SK-N-MC (cell line): ENCODE measurements around the gene TRIM17.

Source experiments
- EZH2 ChIP-seq: fragments of 200-600 bp; sonication (generic); IDR thresholded peaks from one replicate; pipeline ENCODE4 v1.6.1; 2017; ENCODE audit warnings: antibody characterized with exemption
- FOXP2 ChIP-seq: optimal IDR thresholded peaks from 2 replicates; pipeline ENCODE3; 2011; ENCODE audit warnings: mild to moderate bottlenecking, moderate library complexity; ENCODE audit not compliant: insufficient read depth; ENCODE audit errors: extremely low read length, control extremely low read depth
- POLR2AphosphoS5 ChIP-seq: IDR thresholded peaks from 2 replicates; pipeline ENCODE4 v1.6.1; 2012; ENCODE audit warnings: mild to moderate bottlenecking, low read depth, low read length, borderline replicate concordance

GRCh38 chr1:228376651-228377631 is 39.7 kb downstream of the TRIM17 start:
- TF ChIP-seq EZH2 (no peak), POLR2AphosphoS5 (no peak), FOXP2 (no peak)
